ENCODE measurements around the gene IKZF1. TPM values are rescaled to one million over a fixed set of nuclear protein-coding genes. Genes with fewer than 3 reads are reported as not detected.

IKZF1 gene
- total RNA-seq, 1 donor from 2014 or later, result 0.11 TPM

DNA sequence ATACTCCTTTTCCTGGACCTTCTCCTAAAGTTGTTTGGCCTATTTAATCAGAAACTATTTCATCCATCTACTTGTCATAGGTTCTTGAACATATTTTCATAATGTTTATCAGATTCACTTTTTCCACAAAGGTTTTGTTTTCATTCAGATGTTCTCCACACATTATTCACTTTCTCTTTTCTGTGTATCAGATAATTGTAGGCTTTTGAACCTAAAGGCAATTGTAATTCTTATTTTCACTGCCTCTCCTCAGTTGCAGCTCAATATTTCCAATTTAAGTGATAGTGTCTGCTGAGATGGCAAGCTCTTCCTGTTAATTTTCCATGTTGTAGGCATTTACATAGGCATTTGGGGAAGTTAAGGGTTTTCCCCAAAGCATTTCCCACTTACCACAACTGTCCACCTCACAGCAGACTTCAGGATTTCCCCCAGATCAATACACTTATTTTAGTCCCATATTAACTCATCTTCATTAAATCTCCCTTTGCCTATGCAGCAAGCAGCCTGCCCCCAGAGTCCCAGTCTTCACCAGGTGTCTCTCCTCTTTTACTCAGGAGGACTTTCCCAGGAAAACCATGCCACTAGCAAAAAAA, 12.3 kb upstream of the IKZF1 start:
- Mint-ChIP-seq H3K27ac (no peak overlapping the region), H3K9me3 (no peaks in the 10 kb centered on the region), H3K36me3 (no peaks in the 10 kb centered on the region), H3K4me1 (no peaks in the 10 kb centered on the region), H3K27me3 (ENCODE audit: insufficient read depth, low read depth) (no peaks in the 10 kb centered on the region), H3K4me3 (no peak overlapping the region)
- H3K9me3 ChIP-seq (ENCODE audit: low read depth), result no peaks in the 10 kb centered on the region
- no peak overlapping the region for H3K27ac ChIP-seq
- no peak overlapping the region for H3K9ac ChIP-seq
- H4K20me1 ChIP-seq (ENCODE audit: low read depth), result no peaks in the 10 kb centered on the region
- H3K36me3 ChIP-seq, result no peaks in the 10 kb centered on the region
- H3K27me3 ChIP-seq, result no peaks in the 10 kb centered on the region
- H3K4me3 ChIP-seq, result no peak overlapping the region
- TF ChIP-seq, protein P1, sequence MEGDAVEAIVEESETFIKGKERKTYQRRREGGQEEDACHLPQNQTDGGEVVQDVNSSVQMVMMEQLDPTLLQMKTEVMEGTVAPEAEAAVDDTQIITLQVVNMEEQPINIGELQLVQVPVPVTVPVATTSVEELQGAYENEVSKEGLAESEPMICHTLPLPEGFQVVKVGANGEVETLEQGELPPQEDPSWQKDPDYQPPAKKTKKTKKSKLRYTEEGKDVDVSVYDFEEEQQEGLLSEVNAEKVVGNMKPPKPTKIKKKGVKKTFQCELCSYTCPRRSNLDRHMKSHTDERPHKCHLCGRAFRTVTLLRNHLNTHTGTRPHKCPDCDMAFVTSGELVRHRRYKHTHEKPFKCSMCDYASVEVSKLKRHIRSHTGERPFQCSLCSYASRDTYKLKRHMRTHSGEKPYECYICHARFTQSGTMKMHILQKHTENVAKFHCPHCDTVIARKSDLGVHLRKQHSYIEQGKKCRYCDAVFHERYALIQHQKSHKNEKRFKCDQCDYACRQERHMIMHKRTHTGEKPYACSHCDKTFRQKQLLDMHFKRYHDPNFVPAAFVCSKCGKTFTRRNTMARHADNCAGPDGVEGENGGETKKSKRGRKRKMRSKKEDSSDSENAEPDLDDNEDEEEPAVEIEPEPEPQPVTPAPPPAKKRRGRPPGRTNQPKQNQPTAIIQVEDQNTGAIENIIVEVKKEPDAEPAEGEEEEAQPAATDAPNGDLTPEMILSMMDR (IDR thresholded peaks at IDR 0.05), result no peak
- TF ChIP-seq EZH2phosphoT487 (IDR thresholded peaks at IDR 0.05) (no peak), EZH2 (IDR thresholded peaks at IDR 0.05) (no peak)
- DNase-seq (ENCODE audit: low spot score), result no peak
- no peak overlapping the region for H2AFZ ChIP-seq (replicated peaks)
- H3K4me1 ChIP-seq, result no peaks in the 10 kb centered on the region
- no peak overlapping the region for H3K4me2 ChIP-seq
- H3F3A ChIP-seq (ENCODE audit: low read depth), result no peaks in the 10 kb centered on the region
- no peaks in the 10 kb centered on the region for H3K79me2 ChIP-seq (ENCODE audit: low read depth)

DNA sequence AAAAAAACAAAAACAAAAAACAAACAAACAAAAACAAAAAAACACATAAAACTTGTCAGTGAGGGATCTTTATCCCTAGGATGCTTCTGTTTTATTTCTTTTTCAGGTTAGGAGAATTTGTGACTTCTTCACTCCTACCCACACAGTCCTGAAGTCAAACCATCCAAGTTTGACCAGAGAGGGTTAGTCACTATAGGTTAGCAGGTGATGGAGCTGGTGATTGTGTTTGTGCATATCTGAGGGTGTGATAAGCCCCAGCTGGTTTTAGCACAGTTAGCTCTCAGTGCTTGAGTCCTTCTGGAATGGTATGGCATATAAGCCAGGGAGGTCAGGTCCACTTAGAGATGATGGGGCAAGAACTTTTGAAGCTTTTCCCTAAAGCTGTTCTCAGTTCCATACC, 11.8 kb upstream of the IKZF1 start:
- Histone ChIP-seq H3K9ac (no peak overlapping the region), H3K27ac (no peak overlapping the region), H3K27me3 (peaks cover 3% of the 10 kb centered on the region), H3K79me2 (ENCODE audit: low read depth) (no peaks in the 10 kb centered on the region), H3F3A (ENCODE audit: low read depth) (no peaks in the 10 kb centered on the region), H3K9me3 (ENCODE audit: low read depth) (no peaks in the 10 kb centered on the region), H4K20me1 (ENCODE audit: low read depth) (no peaks in the 10 kb centered on the region), H2AFZ (replicated peaks) (no peak overlapping the region), H3K36me3 (no peaks in the 10 kb centered on the region), H3K4me1 (no peaks in the 10 kb centered on the region), H3K4me3 (no peak overlapping the region), H3K4me2 (no peak overlapping the region)
- Mint-ChIP-seq H3K9me3 (no peaks in the 10 kb centered on the region), H3K4me1 (no peaks in the 10 kb centered on the region), H3K27ac (no peak overlapping the region), H3K36me3 (no peaks in the 10 kb centered on the region), H3K4me3 (no peak overlapping the region), H3K27me3 (ENCODE audit: insufficient read depth, low read depth) (no peaks in the 10 kb centered on the region)
- no peak for DNase-seq (ENCODE audit: low spot score)
- TF ChIP-seq, protein P1 (IDR thresholded peaks at IDR 0.05), result no peak
- TF ChIP-seq EZH2phosphoT487 (IDR thresholded peaks at IDR 0.05), result no peak

DNA sequence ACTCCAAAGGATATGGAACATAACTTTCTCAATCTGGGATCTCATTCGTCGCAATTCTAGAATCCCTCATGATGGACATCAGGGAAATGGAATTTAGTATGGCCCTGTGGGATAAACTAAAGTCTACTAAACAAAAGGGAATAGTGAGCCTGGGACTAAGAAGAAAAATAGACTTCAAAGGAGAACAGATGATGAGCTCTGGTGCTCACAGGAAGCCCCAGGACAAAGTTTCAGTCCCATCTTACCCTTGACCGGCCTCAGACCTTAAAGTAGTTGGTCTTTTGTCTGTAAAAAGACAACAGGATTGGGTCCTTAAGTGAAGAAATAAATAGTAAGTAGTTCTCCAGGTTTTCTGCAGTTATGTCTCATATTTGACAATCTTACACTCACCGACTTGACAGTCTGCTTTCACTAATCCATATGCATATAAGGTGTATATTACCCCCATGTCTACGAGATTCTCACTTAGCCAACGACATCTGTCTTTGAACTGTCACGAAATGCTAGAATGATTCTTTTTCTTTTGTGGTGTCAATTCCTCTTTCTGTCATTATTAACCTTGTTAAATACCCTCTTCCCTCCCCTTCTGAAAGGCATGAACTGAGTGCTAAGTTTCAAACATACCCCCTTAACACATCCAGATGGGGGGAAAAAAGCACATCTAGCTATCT, 10.9 kb upstream of the IKZF1 start:
- no peaks in the 10 kb centered on the region for H3F3A ChIP-seq (ENCODE audit: low read depth)
- no peaks in the 10 kb centered on the region for H3K9me3 ChIP-seq (ENCODE audit: low read depth)
- TF ChIP-seq, protein P1 (IDR thresholded peaks at IDR 0.05), result no peak
- no peak for TF ChIP-seq EZH2 (IDR thresholded peaks at IDR 0.05)
- no peaks in the 10 kb centered on the region for H3K36me3 Mint-ChIP-seq
- DNase-seq (ENCODE audit: low spot score), result no peak
- no peak overlapping the region for H3K27ac Mint-ChIP-seq
- H3K79me2 ChIP-seq (ENCODE audit: low read depth), result no peaks in the 10 kb centered on the region
- no peaks in the 10 kb centered on the region for H3K9me3 Mint-ChIP-seq
- no peak overlapping the region for H3K4me3 Mint-ChIP-seq
- H3K27me3 Mint-ChIP-seq (ENCODE audit: insufficient read depth, low read depth), result no peaks in the 10 kb centered on the region
- no peak overlapping the region for H3K9ac ChIP-seq
- H3K4me2 ChIP-seq, result no peak overlapping the region
- H4K20me1 ChIP-seq (ENCODE audit: low read depth), result no peaks in the 10 kb centered on the region
- H3K27ac ChIP-seq, result no peak overlapping the region
- H2AFZ ChIP-seq (replicated peaks), result no peak overlapping the region
- H3K4me1 Mint-ChIP-seq, result no peaks in the 10 kb centered on the region
- H3K4me3 ChIP-seq, result no peak overlapping the region
- H3K4me1 ChIP-seq, result no peaks in the 10 kb centered on the region
- H3K27me3 ChIP-seq, result peaks cover 6% of the 10 kb centered on the region
- H3K36me3 ChIP-seq, result no peaks in the 10 kb centered on the region

All from neural progenitor cell (in vitro differentiated cells).